ENCODE results near the gene BRME1.
A peak's percentile ranks its signal among the peaks of the same experiment; 100 is the strongest.

BRME1 gene

GRCh38 chr19:13847407-13848339 is 58.2 kb downstream of the BRME1 start:
- DNase-seq, result peak in 52 of 56 donors; percentile 33 to 88 (median 64)

GRCh38 chr19:13846557-13847406 is 59.1 kb downstream of the BRME1 start:
- peak in 49 of 56 donors; percentile 16 to 97 (median 67) for DNase-seq

- DNase-seq, result no peak
Measured at GRCh38 chr19:13844130-13844631, 61.7 kb downstream of the BRME1 start.

GRCh38 chr19:13843104-13843921 is 62.6 kb downstream of the BRME1 start:
- DNase-seq, result peak in 7 of 56 donors; percentile 5 to 48 (median 30)

GRCh38 chr19:13842291-13843103 is 63.4 kb downstream of the BRME1 start:
- peak in 36 of 56 donors; percentile 5 to 79 (median 34) for DNase-seq

- no peak for DNase-seq
Measured at GRCh38 chr19:13841962-13842290, 64.0 kb downstream of the BRME1 start.

- DNase-seq, result peak in 1 of 56 donors; percentile 27
Measured at GRCh38 chr19:13841086-13841961, 64.6 kb downstream of the BRME1 start.

- DNase-seq, result no peak
Measured at GRCh38 chr19:13840305-13841085, 65.4 kb downstream of the BRME1 start.

- no peak for DNase-seq
Measured at GRCh38 chr19:13839938-13840304, 66.0 kb downstream of the BRME1 start.

- peak in 17 of 56 donors; percentile 12 to 51 (median 23) for DNase-seq
Measured at GRCh38 chr19:13839130-13839937, 66.6 kb downstream of the BRME1 start.

GRCh38 chr19:13838435-13839129 is 67.3 kb downstream of the BRME1 start:
- DNase-seq, result no peak

GRCh38 chr19:13835791-13836723 is 69.9 kb downstream of the BRME1 start:
- no peak for DNase-seq

- DNase-seq, result no peak
Measured at GRCh38 chr19:13834244-13835069, 71.5 kb downstream of the BRME1 start.

Data from nucleus accumbens (tissue), 56 donors.